DND-41 (cell line): Measurements from ENCODE around the gene STIMATE.

Experiments
- ATAC-seq: fragments of 200-7000 bp; cut with Tn5 transposase; 3 replicates; pipeline ENCODE4 v1.9.1; 2021; ENCODE audit warnings: low read depth; ENCODE audit not compliant: insufficient read depth
- DNase-seq: peaks from one replicate; pipeline ENCODE4 v3.0.0-alpha.2; 2020
- H2AFZ ChIP-seq: 2 replicates; pipeline ENCODE4 v1.6.0; 2012; ENCODE audit warnings: low read depth, low read length
- H3K27ac ChIP-seq: 2 replicates; pipeline ENCODE4 v1.5.1; 2012; ENCODE audit warnings: low read length, inconsistent platforms
- H3K27me3 ChIP-seq: fragments of 200-600 bp; sonication (generic); 2 replicates; pipeline ENCODE4 v1.6.0; 2012; ENCODE audit warnings: low read length, mild to moderate bottlenecking, inconsistent platforms; ENCODE audit not compliant: insufficient read depth, poor library complexity
- H3K36me3 ChIP-seq: 2 replicates; pipeline ENCODE4 v1.5.1; 2012; ENCODE audit warnings: low read length, inconsistent platforms; ENCODE audit not compliant: insufficient read depth
- H3K4me1 ChIP-seq: 2 replicates; pipeline ENCODE4 v1.5.1; 2012; ENCODE audit warnings: mild to moderate bottlenecking, low read length; ENCODE audit not compliant: insufficient read depth
- H3K4me2 ChIP-seq: 2 replicates; pipeline ENCODE4 v1.6.0; 2012; ENCODE audit warnings: mild to moderate bottlenecking, moderate library complexity, low read length, inconsistent platforms; ENCODE audit not compliant: insufficient read depth
- H3K4me3 ChIP-seq, 2 experiments: fragments of 200-600 bp in 1 of 2; shearing (Covaris generic) in 1 of 2; 2 replicates each; pipeline ENCODE4 v1.5.1; 2012 to 2016; ENCODE audit warnings: inconsistent platforms in 2 of 2, low read length in 2 of 2, mild to moderate bottlenecking in 2 of 2, low read depth in 1 of 2, moderate library complexity in 1 of 2
- H3K79me2 ChIP-seq: 2 replicates; pipeline ENCODE4 v1.6.0; 2012; ENCODE audit warnings: low read length, inconsistent platforms; ENCODE audit not compliant: insufficient read depth
- H3K9ac ChIP-seq: 2 replicates; pipeline ENCODE4 v1.6.0; 2012; ENCODE audit warnings: low read depth, mild to moderate bottlenecking, inconsistent platforms, low read length, moderate library complexity
- H3K9me3 ChIP-seq: 2 replicates; pipeline ENCODE4 v1.5.1; 2012; ENCODE audit warnings: low read length, moderate library complexity, mild to moderate bottlenecking, inconsistent platforms; ENCODE audit not compliant: insufficient read depth, severe bottlenecking
- H4K20me1 ChIP-seq: 2 replicates; pipeline ENCODE4 v1.6.0; 2012; ENCODE audit warnings: low read length; ENCODE audit not compliant: insufficient read depth
- CTCF ChIP-seq: IDR thresholded peaks from 2 replicates; pipeline ENCODE4 v1.5.1; 2012; ENCODE audit warnings: borderline replicate concordance, low read length, moderate library complexity, mild to moderate bottlenecking; ENCODE audit not compliant: poor library complexity, severe bottlenecking; ENCODE audit errors: extremely low read depth
- EZH2 ChIP-seq: IDR thresholded peaks from 3 replicates; pipeline ENCODE4 v1.6.1; 2012; ENCODE audit warnings: borderline replicate concordance, low read depth, mild to moderate bottlenecking, moderate library complexity, low read length, inconsistent platforms; ENCODE audit not compliant: severe bottlenecking

Gene STIMATE

GRCh38 chr3:52859686-52860423 lies 37.5 kb downstream of the STIMATE start:
- Histone ChIP-seq H2AFZ (no peak overlapping the region), H3K36me3 (no peaks in the 10 kb centered on the region), H3K9me3 (no peaks in the 10 kb centered on the region), H4K20me1 (peaks cover 12% of the 10 kb centered on the region; the same call in 1 of the 2 replicates), H3K79me2 (no peaks in the 10 kb centered on the region), H3K27me3 (no peaks in the 10 kb centered on the region), H3K4me2 (no peak overlapping the region), H3K4me3 (no peak overlapping the region), H3K9ac (no peak overlapping the region), H3K4me1 (no peaks in the 10 kb centered on the region), H3K27ac (no peak overlapping the region)
- no peak for ATAC-seq
- TF ChIP-seq CTCF, result no peak
- TF ChIP-seq EZH2, result no peak
- DNase-seq, result no peak

DNA sequence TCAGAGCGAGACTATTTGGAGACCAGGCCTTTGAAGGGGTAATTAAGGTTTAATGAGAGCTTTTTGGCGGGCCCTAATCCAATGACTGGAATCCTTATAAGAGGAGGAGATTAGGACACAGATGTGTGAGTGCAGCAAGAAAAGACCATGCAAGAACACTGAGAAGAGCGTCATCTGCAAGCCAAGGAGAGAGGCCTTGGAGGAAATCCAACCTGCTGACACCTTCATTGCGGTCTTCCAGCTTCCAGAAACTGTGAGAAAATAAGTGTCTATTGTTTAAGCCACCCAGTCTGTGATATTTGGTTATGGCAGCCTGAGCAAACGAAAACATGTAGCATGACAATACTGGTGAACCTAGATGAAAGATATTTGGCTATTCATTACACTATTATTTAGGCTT lies 39.5 kb downstream of the STIMATE start:
- Histone ChIP-seq H4K20me1 (peaks cover 12% of the 10 kb centered on the region; the same call in 1 of the 2 replicates), H3K9ac (no peak overlapping the region), H3K27ac (no peak overlapping the region), H3K4me2 (no peak overlapping the region), H3K79me2 (no peaks in the 10 kb centered on the region), H3K27me3 (no peaks in the 10 kb centered on the region), H3K4me3 (no peak overlapping the region), H3K36me3 (no peaks in the 10 kb centered on the region), H3K4me1 (no peaks in the 10 kb centered on the region), H2AFZ (no peak overlapping the region), H3K9me3 (no peaks in the 10 kb centered on the region)
- no peak for DNase-seq
- no peak for TF ChIP-seq EZH2
- TF ChIP-seq CTCF, result no peak
- no peak for ATAC-seq

DNA sequence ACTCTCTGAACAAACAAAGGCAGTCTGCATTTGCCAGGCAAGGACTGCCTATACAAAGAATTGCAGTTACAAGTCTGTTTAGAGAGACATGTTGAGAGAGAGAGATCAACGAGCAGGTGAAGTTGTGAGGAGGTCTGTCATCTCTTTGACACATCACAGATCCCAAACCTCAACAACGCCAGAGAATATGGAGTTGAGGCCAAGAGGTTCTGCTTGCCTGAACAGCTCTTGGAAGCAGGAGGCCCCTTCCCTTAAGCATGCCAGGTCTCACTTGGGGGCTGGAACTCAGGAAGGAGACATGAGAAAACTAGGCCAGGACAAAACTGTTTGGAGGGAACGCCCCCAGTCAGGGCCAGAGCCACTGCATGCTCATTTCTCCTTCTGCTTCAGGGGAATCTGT lies 40.2 kb downstream of the STIMATE start:
- Histone ChIP-seq H3K4me2 (no peak overlapping the region), H4K20me1 (peaks cover 12% of the 10 kb centered on the region; the same call in 1 of the 2 replicates), H3K9me3 (no peaks in the 10 kb centered on the region), H3K79me2 (no peaks in the 10 kb centered on the region), H2AFZ (no peak overlapping the region), H3K27me3 (no peaks in the 10 kb centered on the region), H3K4me1 (no peaks in the 10 kb centered on the region), H3K27ac (no peak overlapping the region), H3K36me3 (peaks cover 3% of the 10 kb centered on the region), H3K4me3 (no peak overlapping the region), H3K9ac (no peak overlapping the region)
- TF ChIP-seq EZH2, result no peak
- TF ChIP-seq CTCF, result no peak
- no peak for DNase-seq
- ATAC-seq, result no peak
